A673 (cell line): Measurements from ENCODE around the gene DCAF8. TPM values are rescaled to one million over a fixed set of nuclear protein-coding genes. Genes with fewer than 3 reads are reported as not detected.

Experiments
- BruUV-seq: library from RNA; stranded (reverse); fragments of 400-500 nt; replicated peaks from 2 replicates; lab custom pipeline; 2021; lab: Mats Ljungman, UMichigan
- CTCF ChIA-PET: fragments of 300-600 bp; sonication (Branson Sonifier 250); formaldehyde crosslinking; loops from one replicate; lab custom pipeline; 2022; ENCODE audit warnings: antibody characterized with exemption; lab: Charles Lee
- POLR2A ChIA-PET: fragments of 300-600 bp; sonication (Branson Sonifier 250); formaldehyde crosslinking; loops from one replicate; lab custom pipeline; 2022; ENCODE audit warnings: antibody characterized with exemption; ENCODE audit not compliant: low non-redundant PET; lab: Charles Lee
- DNase-seq: peaks from one replicate; pipeline ENCODE4 v3.0.0-alpha.2; 2015; ENCODE audit warnings: low spot score
- H3K27ac ChIP-seq: fragments of 200-600 bp; sonication (generic); 2 replicates; pipeline ENCODE4 v1.5.1; 2016; ENCODE audit warnings: mixed run types, low read depth, mild to moderate bottlenecking, mixed read lengths, antibody characterized with exemption, low read length; ENCODE audit not compliant: poor library complexity, severe bottlenecking
- H3K27me3 ChIP-seq: fragments of 200-600 bp; sonication (generic); replicated peaks from 2 replicates; pipeline ENCODE4 v1.6.1; 2017; ENCODE audit warnings: mixed run types, low read depth, mild to moderate bottlenecking, mixed read lengths, antibody characterized with exemption, low read length; ENCODE audit not compliant: insufficient read depth, poor library complexity
- H3K36me3 ChIP-seq: fragments of 200-600 bp; sonication (generic); 2 replicates; pipeline ENCODE4 v1.6.1; 2016; ENCODE audit warnings: mixed run types, mild to moderate bottlenecking, mixed read lengths, antibody characterized with exemption, low read length; ENCODE audit not compliant: insufficient read depth, poor library complexity, severe bottlenecking
- H3K4me1 ChIP-seq: fragments of 200-600 bp; sonication (generic); 2 replicates; pipeline ENCODE4 v1.6.1; 2017; ENCODE audit warnings: mixed run types, mild to moderate bottlenecking, mixed read lengths, antibody characterized with exemption, low read length; ENCODE audit not compliant: insufficient read depth, poor library complexity, severe bottlenecking
- H3K4me3 ChIP-seq: fragments of 200-600 bp; sonication (generic); 2 replicates; pipeline ENCODE4 v1.5.1; 2016; ENCODE audit warnings: low read depth, mixed run types, mild to moderate bottlenecking, mixed read lengths, low read length; ENCODE audit not compliant: poor library complexity, severe bottlenecking
- H3K9me3 ChIP-seq: fragments of 200-600 bp; sonication (generic); 2 replicates; pipeline ENCODE4 v1.6.1; 2016; ENCODE audit warnings: mixed run types, low read depth, mild to moderate bottlenecking, mixed read lengths, antibody characterized with exemption, low read length; ENCODE audit not compliant: poor library complexity, severe bottlenecking
- EZH2 ChIP-seq: fragments of 200-600 bp; sonication (generic); IDR thresholded peaks from 2 replicates; pipeline ENCODE4 v1.6.1; 2017; ENCODE audit warnings: borderline replicate concordance, low read depth, mild to moderate bottlenecking, mixed read lengths, antibody characterized with exemption, low read length; ENCODE audit not compliant: poor library complexity, severe bottlenecking
- intact Hi-C: fragments of 100-400 bp; cut with micrococcal nuclease; formaldehyde crosslinking; loops from one replicate; pipeline ENCODE4 v1.10.0; 2022; ENCODE audit not compliant: unreplicated experiment
- total RNA-seq: library from RNA; stranded (reverse); gene quantifications from 2 replicates; pipeline ENCODE4 v1.2.3, GENCODE V29; 2021
- TF ChIP-seq, protein P1 (sequence below): fragments of 300-800, 200-600 bp; sonication (generic); conservative IDR thresholded peaks from 2 replicates; pipeline ENCODE4 v1.5.1; 2017; ENCODE audit warnings: low read depth, mild to moderate bottlenecking, antibody characterized with exemption, low read length, moderate library complexity, mixed read lengths

The DCAF8 gene
- total RNA-seq, 1 experiment from 2014 or later, result 108 TPM

DNA sequence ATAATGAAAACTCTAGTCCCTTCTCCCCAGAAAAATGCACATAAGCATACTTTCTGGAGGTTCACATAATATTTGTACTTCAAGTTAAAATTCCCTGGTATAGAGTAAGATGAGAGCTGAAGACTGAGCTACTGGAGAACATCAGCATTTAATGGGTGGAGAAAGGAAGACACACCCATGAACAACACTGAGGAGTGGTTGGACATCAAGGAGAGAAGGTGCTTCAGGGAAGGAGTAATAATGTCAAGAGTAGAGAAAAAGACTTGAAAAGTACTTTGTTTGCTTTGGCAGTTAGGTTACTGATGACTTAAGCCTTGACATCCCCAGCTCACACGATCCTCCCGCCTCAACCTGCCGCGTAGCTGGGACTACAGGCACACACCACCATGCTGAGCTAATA lies 35.3 kb downstream of the DCAF8 start:
- no peak for TF ChIP-seq EZH2
- TF ChIP-seq, protein P1, sequence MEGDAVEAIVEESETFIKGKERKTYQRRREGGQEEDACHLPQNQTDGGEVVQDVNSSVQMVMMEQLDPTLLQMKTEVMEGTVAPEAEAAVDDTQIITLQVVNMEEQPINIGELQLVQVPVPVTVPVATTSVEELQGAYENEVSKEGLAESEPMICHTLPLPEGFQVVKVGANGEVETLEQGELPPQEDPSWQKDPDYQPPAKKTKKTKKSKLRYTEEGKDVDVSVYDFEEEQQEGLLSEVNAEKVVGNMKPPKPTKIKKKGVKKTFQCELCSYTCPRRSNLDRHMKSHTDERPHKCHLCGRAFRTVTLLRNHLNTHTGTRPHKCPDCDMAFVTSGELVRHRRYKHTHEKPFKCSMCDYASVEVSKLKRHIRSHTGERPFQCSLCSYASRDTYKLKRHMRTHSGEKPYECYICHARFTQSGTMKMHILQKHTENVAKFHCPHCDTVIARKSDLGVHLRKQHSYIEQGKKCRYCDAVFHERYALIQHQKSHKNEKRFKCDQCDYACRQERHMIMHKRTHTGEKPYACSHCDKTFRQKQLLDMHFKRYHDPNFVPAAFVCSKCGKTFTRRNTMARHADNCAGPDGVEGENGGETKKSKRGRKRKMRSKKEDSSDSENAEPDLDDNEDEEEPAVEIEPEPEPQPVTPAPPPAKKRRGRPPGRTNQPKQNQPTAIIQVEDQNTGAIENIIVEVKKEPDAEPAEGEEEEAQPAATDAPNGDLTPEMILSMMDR, result no peak
- Histone ChIP-seq H3K4me1 (no peaks in the 10 kb centered on the region), H3K4me3 (no peak overlapping the region), H3K27me3 (no peaks in the 10 kb centered on the region), H3K27ac (no peak overlapping the region), H3K36me3 (peaks cover 85% of the 10 kb centered on the region), H3K9me3 (no peaks in the 10 kb centered on the region)
- ChIA-PET POLR2A (no interaction called here), CTCF (no interaction called here)
- intact Hi-C loops, result no loop called here
- DNase-seq, result no peak
- no TSS peak for BruUV-seq

DNA sequence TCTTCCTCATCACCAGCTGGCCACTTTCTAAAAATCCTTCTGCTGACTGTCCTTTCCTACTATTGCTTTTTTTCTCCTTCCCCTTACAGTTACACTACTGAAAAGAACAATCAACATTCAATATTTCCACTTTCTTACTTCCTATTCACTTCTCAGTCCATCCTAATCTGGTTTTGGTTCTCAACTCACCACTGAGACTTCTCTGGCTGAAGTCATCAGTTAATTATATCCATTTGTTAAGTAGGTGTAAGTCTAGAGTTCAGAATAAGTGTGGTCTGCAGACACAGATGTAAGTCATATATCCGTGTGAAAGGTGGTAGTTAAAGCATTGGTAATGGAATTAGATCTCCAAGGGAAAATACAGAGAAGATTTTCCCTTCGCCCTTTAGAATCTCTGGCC lies 35.7 kb downstream of the DCAF8 start:
- no TSS peak for BruUV-seq
- Histone ChIP-seq H3K9me3 (no peaks in the 10 kb centered on the region), H3K36me3 (peaks cover 85% of the 10 kb centered on the region), H3K4me1 (no peaks in the 10 kb centered on the region), H3K27ac (no peak overlapping the region), H3K27me3 (no peaks in the 10 kb centered on the region), H3K4me3 (no peak overlapping the region)
- ChIA-PET CTCF (interaction anchor here (0.8 kb wide), 1 partner anchor 126 kb away, joined by 4 read pairs; no protein-coding TSS in a partner anchor), POLR2A (no interaction called here)
- no peak for DNase-seq
- no peak for TF ChIP-seq EZH2
- TF ChIP-seq, protein P1, result no peak
- intact Hi-C loops, result no loop called here

DNA sequence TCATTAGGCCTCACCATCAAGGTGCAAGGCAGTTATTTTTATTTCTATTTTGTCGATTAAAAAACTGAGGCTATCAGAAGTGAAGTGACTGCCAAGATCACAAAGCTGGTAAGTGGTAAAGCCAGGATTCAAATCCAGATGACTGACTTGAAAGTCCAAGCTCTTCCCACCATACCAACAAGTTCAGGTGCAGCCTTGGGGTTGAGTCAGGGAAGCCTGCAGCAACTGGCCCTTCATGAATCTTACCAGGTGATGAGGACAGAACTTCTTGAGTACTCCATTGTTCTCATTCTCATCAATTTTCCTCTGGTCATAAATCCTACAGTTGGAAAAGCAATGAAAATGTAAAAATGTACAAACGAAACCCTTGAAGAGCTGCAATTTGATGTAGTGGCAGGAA lies 37.0 kb downstream of the DCAF8 start:
- CTCF ChIA-PET, result interaction anchor here (0.8 kb wide), 1 partner anchor 27 kb away, joined by 3 read pairs; no protein-coding TSS in a partner anchor
- H3K4me3 ChIP-seq, result no peak overlapping the region
- POLR2A ChIA-PET, result no interaction called here
- no peak overlapping the region for H3K27ac ChIP-seq
- BruUV-seq, result no TSS peak
- intact Hi-C loops, result no loop called here
- H3K27me3 ChIP-seq, result no peaks in the 10 kb centered on the region
- peaks cover 83% of the 10 kb centered on the region for H3K36me3 ChIP-seq
- TF ChIP-seq EZH2, result no peak
- TF ChIP-seq, protein P1, result no peak
- no peaks in the 10 kb centered on the region for H3K9me3 ChIP-seq
- DNase-seq, result no peak
- H3K4me1 ChIP-seq, result no peaks in the 10 kb centered on the region
